MM.1S (cell line): ENCODE results near the gene EXOSC5.

Experiments
- EZH2 ChIP-seq: fragments of 300-600 bp; sonication (generic); optimal IDR thresholded peaks from 2 replicates; pipeline ENCODE3; 2017; ENCODE audit warnings: low read depth, mild to moderate bottlenecking, antibody characterized with exemption, low read length, mixed read lengths
- TF ChIP-seq, protein P1 (sequence below): fragments of 300-600 bp; sonication (generic); IDR thresholded peaks from 2 replicates; pipeline ENCODE4 v1.5.1; 2016; ENCODE audit warnings: antibody characterized with exemption, low read length, mixed read lengths

- no peak for TF ChIP-seq EZH2
- TF ChIP-seq, protein P1, sequence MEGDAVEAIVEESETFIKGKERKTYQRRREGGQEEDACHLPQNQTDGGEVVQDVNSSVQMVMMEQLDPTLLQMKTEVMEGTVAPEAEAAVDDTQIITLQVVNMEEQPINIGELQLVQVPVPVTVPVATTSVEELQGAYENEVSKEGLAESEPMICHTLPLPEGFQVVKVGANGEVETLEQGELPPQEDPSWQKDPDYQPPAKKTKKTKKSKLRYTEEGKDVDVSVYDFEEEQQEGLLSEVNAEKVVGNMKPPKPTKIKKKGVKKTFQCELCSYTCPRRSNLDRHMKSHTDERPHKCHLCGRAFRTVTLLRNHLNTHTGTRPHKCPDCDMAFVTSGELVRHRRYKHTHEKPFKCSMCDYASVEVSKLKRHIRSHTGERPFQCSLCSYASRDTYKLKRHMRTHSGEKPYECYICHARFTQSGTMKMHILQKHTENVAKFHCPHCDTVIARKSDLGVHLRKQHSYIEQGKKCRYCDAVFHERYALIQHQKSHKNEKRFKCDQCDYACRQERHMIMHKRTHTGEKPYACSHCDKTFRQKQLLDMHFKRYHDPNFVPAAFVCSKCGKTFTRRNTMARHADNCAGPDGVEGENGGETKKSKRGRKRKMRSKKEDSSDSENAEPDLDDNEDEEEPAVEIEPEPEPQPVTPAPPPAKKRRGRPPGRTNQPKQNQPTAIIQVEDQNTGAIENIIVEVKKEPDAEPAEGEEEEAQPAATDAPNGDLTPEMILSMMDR = no peak
Observed at GRCh38 chr19:41372501-41372900, 24.7 kb downstream of the EXOSC5 start.
